ENCODE data around the gene ACER3.

GRCh38 chr11:76836613-76837291, 24.0 kb upstream of the ACER3 start:
- TF ChIP-seq, protein P1, sequence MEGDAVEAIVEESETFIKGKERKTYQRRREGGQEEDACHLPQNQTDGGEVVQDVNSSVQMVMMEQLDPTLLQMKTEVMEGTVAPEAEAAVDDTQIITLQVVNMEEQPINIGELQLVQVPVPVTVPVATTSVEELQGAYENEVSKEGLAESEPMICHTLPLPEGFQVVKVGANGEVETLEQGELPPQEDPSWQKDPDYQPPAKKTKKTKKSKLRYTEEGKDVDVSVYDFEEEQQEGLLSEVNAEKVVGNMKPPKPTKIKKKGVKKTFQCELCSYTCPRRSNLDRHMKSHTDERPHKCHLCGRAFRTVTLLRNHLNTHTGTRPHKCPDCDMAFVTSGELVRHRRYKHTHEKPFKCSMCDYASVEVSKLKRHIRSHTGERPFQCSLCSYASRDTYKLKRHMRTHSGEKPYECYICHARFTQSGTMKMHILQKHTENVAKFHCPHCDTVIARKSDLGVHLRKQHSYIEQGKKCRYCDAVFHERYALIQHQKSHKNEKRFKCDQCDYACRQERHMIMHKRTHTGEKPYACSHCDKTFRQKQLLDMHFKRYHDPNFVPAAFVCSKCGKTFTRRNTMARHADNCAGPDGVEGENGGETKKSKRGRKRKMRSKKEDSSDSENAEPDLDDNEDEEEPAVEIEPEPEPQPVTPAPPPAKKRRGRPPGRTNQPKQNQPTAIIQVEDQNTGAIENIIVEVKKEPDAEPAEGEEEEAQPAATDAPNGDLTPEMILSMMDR (IDR thresholded peaks at IDR 0.05; ENCODE audit: insufficient read depth, low read length) = no peak
- TF ChIP-seq POLR2AphosphoS5 (IDR thresholded peaks at IDR 0.05; ENCODE audit: low read depth) = no peak
- no peak for TF ChIP-seq SPI1 (IDR thresholded peaks at IDR 0.05; ENCODE audit: borderline replicate concordance, low read depth)

Measured in HL-60 (cell line).